Uterus (tissue), 2 donors: Measurements from ENCODE around the gene L1CAM.

Experiments used
- POLR2A ChIP-seq, 2 donors: fragments of 450-650 bp; IDR thresholded peaks; one replicate each; pipeline ENCODE4 v1.6.1; 2016; ENCODE audit warnings: antibody characterized with exemption in 2 of 2, mild to moderate bottlenecking in 1 of 2, moderate library complexity in 1 of 2
- TF ChIP-seq, protein P1 (sequence below), 4 experiments: fragments of 200-600 bp in 2 of 4; fragments of 450-650 bp in 2 of 4; sonication (generic) in 2 of 4; IDR thresholded peaks; one replicate each; pipeline ENCODE4 v1.5.1; 2016 to 2019; ENCODE audit warnings: antibody characterized with exemption in 4 of 4, mild to moderate bottlenecking in 2 of 4, moderate library complexity in 1 of 4

- TF ChIP-seq, protein P1, sequence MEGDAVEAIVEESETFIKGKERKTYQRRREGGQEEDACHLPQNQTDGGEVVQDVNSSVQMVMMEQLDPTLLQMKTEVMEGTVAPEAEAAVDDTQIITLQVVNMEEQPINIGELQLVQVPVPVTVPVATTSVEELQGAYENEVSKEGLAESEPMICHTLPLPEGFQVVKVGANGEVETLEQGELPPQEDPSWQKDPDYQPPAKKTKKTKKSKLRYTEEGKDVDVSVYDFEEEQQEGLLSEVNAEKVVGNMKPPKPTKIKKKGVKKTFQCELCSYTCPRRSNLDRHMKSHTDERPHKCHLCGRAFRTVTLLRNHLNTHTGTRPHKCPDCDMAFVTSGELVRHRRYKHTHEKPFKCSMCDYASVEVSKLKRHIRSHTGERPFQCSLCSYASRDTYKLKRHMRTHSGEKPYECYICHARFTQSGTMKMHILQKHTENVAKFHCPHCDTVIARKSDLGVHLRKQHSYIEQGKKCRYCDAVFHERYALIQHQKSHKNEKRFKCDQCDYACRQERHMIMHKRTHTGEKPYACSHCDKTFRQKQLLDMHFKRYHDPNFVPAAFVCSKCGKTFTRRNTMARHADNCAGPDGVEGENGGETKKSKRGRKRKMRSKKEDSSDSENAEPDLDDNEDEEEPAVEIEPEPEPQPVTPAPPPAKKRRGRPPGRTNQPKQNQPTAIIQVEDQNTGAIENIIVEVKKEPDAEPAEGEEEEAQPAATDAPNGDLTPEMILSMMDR (IDR thresholded peaks at IDR 0.05): no peak
- TF ChIP-seq POLR2A (IDR thresholded peaks at IDR 0.05): no peak
Observed at GRCh38 chrX:153919281-153919680, 33.3 kb upstream of the L1CAM start.
